ENCODE results near the gene KIRREL3.

KIRREL3 gene

GRCh38 chr11:126766440-126766839 lies 234.1 kb downstream of the KIRREL3 start:
- no peak for DNase-seq

DNA sequence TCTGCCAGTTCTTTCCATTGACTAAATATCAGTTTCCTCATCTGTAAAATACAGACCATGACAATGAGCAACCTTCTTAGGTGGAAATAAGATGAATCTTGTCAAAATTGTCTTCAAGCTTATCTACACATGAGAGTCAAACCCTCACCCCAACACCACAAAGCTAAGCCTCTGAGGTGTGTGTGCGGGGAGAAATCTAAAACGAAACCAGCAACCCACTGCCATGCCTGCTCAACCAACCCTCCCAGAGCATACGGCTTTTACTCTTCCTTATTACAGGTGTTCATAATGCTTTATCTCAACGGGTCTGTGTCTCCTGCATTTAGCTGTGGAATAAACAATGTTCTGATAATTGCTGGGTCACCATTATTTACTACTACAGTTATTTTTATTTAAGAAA lies 235.4 kb downstream of the KIRREL3 start:
- no peak for DNase-seq

GRCh38 chr11:126764231-126764630 lies 236.3 kb downstream of the KIRREL3 start:
- no peak for DNase-seq

- no peak for DNase-seq
These were observed 243.7 kb downstream of the KIRREL3 start for GRCh38 chr11:126756855-126757254.

- DNase-seq: no peak
These were observed 244.1 kb downstream of the KIRREL3 start for GRCh38 chr11:126756421-126756820.

DNA sequence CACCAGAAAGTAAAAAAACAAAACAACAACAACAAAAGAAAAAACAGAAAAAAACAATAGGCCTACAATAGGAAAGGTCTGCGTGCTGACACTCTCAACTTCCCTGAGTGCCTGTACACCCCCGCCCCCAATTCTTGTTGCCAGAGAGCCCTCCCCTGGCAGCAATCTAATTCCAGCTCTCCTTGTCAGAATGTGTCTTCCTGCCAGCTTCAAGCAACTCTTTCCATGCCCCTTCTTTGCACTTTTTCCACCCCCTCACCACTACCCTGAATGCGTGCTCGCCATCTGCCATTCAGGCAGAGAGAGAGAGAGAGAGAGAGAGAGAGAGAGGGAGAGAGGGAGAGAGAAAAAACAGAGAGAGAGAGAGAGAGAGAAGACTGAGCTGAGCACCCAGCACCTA lies 245.0 kb downstream of the KIRREL3 start:
- DNase-seq: no peak

- DNase-seq: no peak
These were observed 245.8 kb downstream of the KIRREL3 start for GRCh38 chr11:126754591-126755426.

DNA sequence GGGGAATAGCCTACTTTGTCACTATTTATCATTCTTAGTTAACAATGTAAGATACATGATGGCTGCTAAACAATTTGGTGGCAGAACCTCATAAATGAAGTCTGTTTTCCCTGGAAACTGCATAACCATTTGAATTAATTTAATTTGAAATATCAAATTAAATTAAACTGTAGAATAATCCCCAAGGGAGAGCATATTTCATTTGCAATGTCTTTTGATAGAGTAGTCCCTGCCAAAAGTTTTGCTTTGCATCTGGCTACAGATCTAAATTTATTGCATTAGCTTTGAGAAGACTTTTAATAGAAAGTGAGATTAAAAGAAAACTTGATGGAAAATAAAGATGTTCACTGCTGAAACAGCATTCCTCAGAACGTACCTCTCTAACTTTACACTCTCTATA lies 246.6 kb downstream of the KIRREL3 start:
- DNase-seq: no peak

DNA sequence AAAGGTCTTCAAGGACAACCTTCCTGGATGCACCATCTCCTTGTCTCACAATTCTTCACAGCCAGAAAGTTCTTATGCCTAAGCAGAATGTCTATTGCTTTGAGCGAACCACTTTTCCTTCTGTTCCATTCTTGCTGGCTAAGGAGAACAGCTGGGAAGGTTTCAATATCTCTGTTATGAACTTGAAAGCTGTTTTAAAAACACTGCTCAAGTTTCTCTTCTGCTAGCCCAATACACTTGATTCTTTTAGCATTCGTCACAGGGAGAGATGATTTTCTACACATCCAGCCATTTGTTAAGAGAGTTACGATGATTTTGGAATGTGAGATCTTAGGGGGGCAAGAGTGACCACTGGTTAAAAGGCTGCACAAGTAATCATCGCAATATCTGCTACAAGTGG lies 249.3 kb downstream of the KIRREL3 start:
- DNase-seq: no peak

DNA sequence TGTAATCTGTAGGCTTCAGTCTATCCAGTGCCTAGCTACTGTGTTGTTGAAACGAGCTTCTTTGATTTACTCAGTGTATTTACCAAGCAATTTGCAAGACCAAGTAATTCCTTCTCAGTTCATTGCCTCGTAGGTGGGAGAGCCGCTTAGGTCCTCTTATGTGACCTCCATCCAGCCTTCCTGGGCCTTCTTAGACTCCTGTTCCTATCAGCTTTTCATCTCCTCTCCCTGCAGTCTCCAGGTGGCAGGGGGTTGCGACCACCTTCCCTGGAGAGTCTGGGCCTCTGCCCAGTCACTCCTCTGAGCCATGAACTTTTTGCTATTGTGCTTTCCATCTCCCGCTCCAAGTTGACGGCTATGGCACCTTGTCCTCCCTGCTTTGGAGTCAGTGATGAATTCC lies 251.8 kb downstream of the KIRREL3 start:
- no peak for DNase-seq

- DNase-seq: no peak
These were observed 252.3 kb downstream of the KIRREL3 start for GRCh38 chr11:126748100-126748791.

DNA sequence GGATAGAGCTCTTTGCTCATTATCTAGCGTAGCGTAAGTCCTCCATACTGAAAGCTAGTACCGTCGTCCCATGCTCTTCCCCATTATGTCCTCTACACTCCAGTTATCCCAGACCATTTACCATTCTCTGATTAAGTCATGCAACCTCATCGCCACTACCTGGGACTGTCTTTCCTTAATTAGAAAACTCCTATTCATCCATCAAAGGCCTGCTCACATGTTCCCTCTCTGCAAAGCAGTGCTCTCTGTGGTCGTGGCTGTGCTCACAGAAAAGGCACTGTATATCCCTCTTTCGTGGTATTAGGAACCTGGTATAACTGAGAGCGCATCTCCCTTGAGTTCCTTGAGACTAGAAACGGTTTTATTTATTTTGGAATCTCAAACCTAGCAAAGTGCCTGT lies 253.3 kb downstream of the KIRREL3 start:
- DNase-seq: no peak

DNA sequence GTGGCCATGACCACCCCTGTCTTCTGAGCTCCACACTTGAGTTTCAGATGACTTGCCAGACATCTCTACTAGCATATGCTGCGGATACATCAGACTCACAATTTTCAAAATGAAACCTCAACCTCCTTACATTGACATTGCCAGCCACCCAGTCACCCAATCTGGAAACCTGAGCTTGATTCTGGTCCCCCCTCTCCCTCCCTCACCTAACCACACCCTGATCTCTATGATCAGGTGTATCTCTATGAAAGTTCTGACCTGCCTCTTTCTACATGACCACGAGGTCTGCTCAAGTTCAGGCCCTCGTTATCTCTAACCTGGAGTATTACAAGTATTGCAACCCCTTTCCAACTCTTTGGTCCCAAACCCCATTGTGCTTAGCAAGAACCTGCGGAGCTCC lies 254.1 kb downstream of the KIRREL3 start:
- DNase-seq: no peak

GRCh38 chr11:126744699-126745098 lies 255.9 kb downstream of the KIRREL3 start:
- no peak for DNase-seq

DNA sequence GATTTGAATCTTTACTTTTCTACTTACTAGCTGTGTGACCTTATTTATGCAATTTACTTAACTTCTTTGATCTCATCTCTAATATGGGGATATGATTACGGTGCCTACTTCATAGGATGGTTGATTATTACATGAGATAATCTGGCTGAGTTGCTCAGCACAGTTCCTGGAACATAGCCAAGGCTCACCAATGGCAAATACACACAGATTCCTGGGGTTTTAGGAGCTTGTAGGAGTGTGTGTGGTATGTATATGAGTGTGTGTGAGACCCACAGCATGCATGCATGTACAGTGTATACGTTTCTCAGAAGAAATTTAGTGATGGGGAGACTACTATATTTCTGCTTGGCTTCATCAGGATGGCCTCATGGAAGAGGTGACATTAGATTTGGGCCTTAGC lies 256.9 kb downstream of the KIRREL3 start:
- no peak for DNase-seq

GRCh38 chr11:126742582-126742981 lies 258.0 kb downstream of the KIRREL3 start:
- DNase-seq: no peak

GRCh38 chr11:126740846-126741245 lies 259.7 kb downstream of the KIRREL3 start:
- DNase-seq: no peak

GRCh38 chr11:126739499-126740145 lies 260.9 kb downstream of the KIRREL3 start:
- no peak for DNase-seq

- no peak for DNase-seq
These were observed 262.1 kb downstream of the KIRREL3 start for GRCh38 chr11:126738295-126739031.

DNA sequence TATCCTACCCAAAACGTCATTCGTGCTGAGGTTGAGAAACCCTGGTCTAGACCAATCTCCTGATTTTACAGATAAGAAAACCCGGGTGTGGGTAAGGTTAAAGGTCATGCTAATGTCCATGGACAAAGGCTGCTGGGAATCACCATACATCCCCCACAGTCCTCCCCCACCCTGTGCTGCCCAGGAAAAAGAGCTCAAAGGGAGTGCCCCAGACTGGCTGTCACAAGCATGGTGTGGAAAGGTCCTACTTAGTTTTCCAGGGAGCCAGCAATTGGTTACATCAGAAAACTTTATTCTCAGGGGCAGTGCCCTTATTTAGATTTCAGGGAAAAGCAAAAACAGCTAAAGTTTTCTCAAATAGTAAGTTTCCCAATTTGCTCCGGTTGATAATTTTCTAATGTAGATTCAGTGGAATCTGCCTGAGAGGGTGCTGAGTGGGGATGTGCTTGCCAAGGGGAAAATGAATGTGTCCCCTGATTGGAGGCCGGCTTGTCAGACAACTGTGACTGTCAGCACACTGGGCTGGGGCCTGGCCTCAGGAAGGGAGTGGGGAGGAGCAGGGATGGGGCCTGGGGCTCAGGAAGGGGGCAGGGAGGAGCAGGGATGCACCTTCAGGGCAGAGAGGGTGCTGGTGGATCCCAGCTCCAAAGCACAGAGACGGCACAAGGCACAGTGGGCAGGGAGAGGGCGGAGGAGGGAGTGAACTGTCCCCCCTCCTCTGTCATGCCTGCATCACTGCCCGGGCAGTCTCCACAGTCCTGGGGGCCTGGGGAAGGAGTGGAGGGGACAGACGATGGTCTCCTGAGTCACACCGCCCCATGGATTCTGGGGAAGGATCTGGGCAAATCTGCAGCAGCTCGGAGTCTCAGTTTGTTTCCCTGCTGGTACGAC lies 263.6 kb downstream of the KIRREL3 start:
- no peak for DNase-seq

DNA sequence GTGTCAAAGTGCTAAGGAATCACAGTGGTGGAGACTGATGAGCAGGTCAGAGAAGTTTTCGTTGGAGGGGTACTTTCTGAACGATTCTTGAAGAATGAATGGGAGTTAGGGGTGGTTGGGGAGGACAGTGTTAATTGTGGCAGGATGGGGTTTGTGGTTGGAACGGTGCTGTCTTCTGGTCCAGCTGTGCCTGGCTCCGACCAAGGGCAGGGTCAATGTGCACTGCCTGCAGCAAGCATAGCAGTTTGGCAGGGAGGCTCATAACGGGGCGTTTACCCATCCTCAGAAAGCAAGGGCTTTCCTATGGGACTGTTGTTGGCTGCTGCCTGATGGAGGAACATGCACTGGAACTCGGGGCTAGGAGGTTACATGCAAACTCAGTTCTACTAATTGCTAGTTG lies 265.8 kb downstream of the KIRREL3 start:
- DNase-seq: no peak

GRCh38 chr11:126733685-126734084 lies 266.9 kb downstream of the KIRREL3 start:
- no peak for DNase-seq
